Naive thymus-derived CD4-positive, alpha-beta T cell (primary cell): ENCODE measurements around the gene BRPF3. TPM values are rescaled to one million over a fixed set of nuclear protein-coding genes. Genes with fewer than 3 reads are reported as not detected.

Source experiments
- polyA plus RNA-seq, 2 donors: library from polyadenylated mRNA; unstranded; fragments of 300-500 nt; fragmentation: Illumina TruSeq; gene quantifications; one replicate each; pipeline ENCODE4 v1.2.3, GENCODE V29; 2021
- total RNA-seq, 6 experiments: library from RNA in 5 of 6; stranded (reverse) in 5 of 6; gene quantifications; 1 replicate in 5 of 6; 2 replicates in 1 of 6; pipeline ENCODE4 v1.2.3 and lab custom pipeline; 2021 to 2026

BRPF3 gene
- total and polyA plus RNA-seq, 7 experiments from 2014 or later, result 5.1 to 40.0 (median 28.4) TPM

Other genes starting within 250 kb of the BRPF3 start
- under 1 TPM in 2 of 5 experiments, not detected in 3; 0.27 to 0.66 TPM for gene SLC26A8, start 172.1 kb upstream of the BRPF3 start, total RNA-seq
- not detected for gene SLC26A8, start 172.1 kb upstream of the BRPF3 start, polyA plus RNA-seq
- 10 to 100 TPM; 47.2 to 81.0 (median 62.6) TPM for gene MAPK14, start 168.9 kb upstream of the BRPF3 start, total RNA-seq
- 10 to 100 TPM; 43.2 to 59.6 TPM for gene MAPK14, start 168.9 kb upstream of the BRPF3 start, polyA plus RNA-seq
- 10 to 100 TPM; 27.0 to 53.1 (median 33.7) TPM for gene MAPK13, start 66.2 kb upstream of the BRPF3 start, total RNA-seq
- 10 to 100 TPM; 34.2 to 51.4 TPM for gene MAPK13, start 66.2 kb upstream of the BRPF3 start, polyA plus RNA-seq
- gene PNPLA1, start 73.3 kb downstream of the BRPF3 start, total RNA-seq, result 1 to 10 TPM in 1 of 5 experiments, under 1 TPM in 1, not detected in 3; 0.66 to 2.0 TPM
- gene PNPLA1, start 73.3 kb downstream of the BRPF3 start, polyA plus RNA-seq, result not detected
- gene BNIP5, start 140.1 kb downstream of the BRPF3 start, total RNA-seq, result under 1 TPM in 1 of 5 experiments, not detected in 4; 0.05 TPM
- gene BNIP5, start 140.1 kb downstream of the BRPF3 start, polyA plus RNA-seq, result not detected
- 10 to 100 TPM in 1 of 5 experiments, under 1 TPM in 2, not detected in 2; 0.32 to 12.5 (median 0.40) TPM for gene ETV7, start 190.9 kb downstream of the BRPF3 start, total RNA-seq
- gene ETV7, start 190.9 kb downstream of the BRPF3 start, polyA plus RNA-seq, result 1 to 10 TPM in 1 of 2 donors, under 1 TPM in 1; 0.79 to 1.1 TPM
- under 1 TPM; 0.15 to 0.64 (median 0.32) TPM for gene PXT1, start 246.1 kb downstream of the BRPF3 start, total RNA-seq
- gene PXT1, start 246.1 kb downstream of the BRPF3 start, polyA plus RNA-seq, result not detected
- 10 to 100 TPM; 33.0 to 55.8 (median 33.2) TPM for gene KCTD20, start 246.3 kb downstream of the BRPF3 start, total RNA-seq
- 10 to 100 TPM; 27.7 to 29.8 TPM for gene KCTD20, start 246.3 kb downstream of the BRPF3 start, polyA plus RNA-seq